ENCODE measurements around the gene CELSR1. TPM values are rescaled to one million over a fixed set of nuclear protein-coding genes. Genes with fewer than 3 reads are reported as not detected.
A peak's percentile ranks its signal among the peaks of the same experiment; 100 is the strongest.

CELSR1 gene
- total RNA-seq, 1 donor from 2014 or later: 32.9 TPM

DNA sequence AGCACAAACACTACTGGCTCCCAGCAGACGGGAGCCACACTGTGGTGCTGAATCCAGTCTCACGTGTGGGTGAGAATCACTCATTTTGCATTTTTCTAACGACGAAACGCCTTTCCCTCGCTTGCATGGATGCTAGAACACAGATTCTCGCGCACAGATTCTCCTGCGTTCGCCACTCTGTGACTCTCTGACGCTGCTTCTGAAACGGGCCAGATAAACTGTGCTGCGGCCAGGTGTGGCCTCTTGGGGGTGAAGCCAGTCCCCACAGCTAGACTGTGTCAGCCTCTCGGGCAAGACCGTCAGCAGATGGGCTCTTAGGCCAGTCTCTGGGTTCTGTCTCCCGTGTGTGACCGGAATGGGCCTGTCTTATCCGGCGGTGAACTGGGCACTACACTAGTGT lies 157.4 kb downstream of the CELSR1 start:
- H3K9me3 ChIP-seq: no peaks in the 10 kb centered on the region
- DNase-seq (ENCODE audit: extremely low spot score in 2 of 2): no peak
- H3K4me1 ChIP-seq: no peaks in the 10 kb centered on the region
- peaks cover 0 to 13% of the 10 kb centered on the region in 2 donors for H3K36me3 ChIP-seq
- intact Hi-C loops (cut with DNase I): no loop called here
- H3K27ac ChIP-seq: no peak overlapping the region
- no peaks in the 10 kb centered on the region for H3K27me3 ChIP-seq
- H3K4me3 ChIP-seq: no peak overlapping the region
- TF ChIP-seq POLR2AphosphoS5 (IDR thresholded peaks at IDR 0.05; ENCODE audit: insufficient read depth in 1 of 2, low read depth in 1 of 2) (no peak), POLR2A (IDR thresholded peaks at IDR 0.05) (no peak)
- TF ChIP-seq, protein P1, sequence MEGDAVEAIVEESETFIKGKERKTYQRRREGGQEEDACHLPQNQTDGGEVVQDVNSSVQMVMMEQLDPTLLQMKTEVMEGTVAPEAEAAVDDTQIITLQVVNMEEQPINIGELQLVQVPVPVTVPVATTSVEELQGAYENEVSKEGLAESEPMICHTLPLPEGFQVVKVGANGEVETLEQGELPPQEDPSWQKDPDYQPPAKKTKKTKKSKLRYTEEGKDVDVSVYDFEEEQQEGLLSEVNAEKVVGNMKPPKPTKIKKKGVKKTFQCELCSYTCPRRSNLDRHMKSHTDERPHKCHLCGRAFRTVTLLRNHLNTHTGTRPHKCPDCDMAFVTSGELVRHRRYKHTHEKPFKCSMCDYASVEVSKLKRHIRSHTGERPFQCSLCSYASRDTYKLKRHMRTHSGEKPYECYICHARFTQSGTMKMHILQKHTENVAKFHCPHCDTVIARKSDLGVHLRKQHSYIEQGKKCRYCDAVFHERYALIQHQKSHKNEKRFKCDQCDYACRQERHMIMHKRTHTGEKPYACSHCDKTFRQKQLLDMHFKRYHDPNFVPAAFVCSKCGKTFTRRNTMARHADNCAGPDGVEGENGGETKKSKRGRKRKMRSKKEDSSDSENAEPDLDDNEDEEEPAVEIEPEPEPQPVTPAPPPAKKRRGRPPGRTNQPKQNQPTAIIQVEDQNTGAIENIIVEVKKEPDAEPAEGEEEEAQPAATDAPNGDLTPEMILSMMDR (IDR thresholded peaks at IDR 0.05): no peak

DNA sequence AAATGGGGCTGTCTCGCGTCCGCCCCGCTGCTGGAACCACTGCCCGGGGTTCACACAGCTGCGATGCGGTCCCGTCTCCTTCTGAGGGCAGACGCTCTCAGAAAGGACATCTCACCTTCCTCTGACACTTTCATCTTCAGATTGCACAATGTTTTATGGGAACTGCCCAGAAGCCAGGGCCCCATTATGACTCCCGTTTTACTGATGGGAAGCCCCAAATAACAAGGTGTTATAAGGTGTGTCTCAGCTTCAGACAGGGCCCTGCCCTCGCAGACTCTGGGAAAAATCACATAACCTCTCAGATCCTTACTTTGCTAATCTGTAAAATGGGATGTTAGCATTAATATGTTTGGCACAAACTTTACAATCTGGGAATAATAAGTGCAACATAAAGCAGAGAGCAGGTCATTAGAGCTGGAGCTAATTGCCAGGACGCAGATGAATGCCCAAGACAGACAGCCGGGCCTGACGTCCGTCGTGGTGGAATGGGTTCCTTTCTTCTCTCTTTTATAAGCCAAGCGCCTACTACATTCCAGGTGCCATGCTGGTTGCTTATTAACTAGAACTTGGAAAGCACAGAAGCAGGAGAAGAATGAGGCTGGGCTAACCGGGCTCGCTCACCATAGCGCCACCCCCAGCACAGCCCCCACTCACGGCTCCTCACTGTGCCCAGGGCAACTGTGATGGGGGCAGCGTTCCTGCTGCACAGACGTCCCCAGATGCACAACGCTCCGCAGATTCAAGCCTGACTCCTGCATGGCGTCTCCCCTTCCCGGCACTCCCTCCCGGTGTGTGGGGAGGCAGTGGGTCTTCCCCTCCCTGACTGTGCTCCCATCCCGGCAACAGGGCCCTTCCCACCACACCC lies 158.1 kb downstream of the CELSR1 start:
- H3K4me3 ChIP-seq: no peak overlapping the region
- peaks cover 0 to 13% of the 10 kb centered on the region in 2 donors for H3K36me3 ChIP-seq
- TF ChIP-seq, protein P1 (IDR thresholded peaks at IDR 0.05): no peak
- TF ChIP-seq POLR2AphosphoS5 (IDR thresholded peaks at IDR 0.05; ENCODE audit: insufficient read depth in 1 of 2, low read depth in 1 of 2) (no peak), POLR2A (IDR thresholded peaks at IDR 0.05) (no peak)
- H3K4me1 ChIP-seq: peaks cover 6% of the 10 kb centered on the region
- no peak overlapping the region for H3K27ac ChIP-seq
- DNase-seq (ENCODE audit: extremely low spot score in 2 of 2): no peak
- intact Hi-C loops (cut with DNase I): no loop called here
- no peaks in the 10 kb centered on the region for H3K27me3 ChIP-seq
- H3K9me3 ChIP-seq: no peaks in the 10 kb centered on the region

DNA sequence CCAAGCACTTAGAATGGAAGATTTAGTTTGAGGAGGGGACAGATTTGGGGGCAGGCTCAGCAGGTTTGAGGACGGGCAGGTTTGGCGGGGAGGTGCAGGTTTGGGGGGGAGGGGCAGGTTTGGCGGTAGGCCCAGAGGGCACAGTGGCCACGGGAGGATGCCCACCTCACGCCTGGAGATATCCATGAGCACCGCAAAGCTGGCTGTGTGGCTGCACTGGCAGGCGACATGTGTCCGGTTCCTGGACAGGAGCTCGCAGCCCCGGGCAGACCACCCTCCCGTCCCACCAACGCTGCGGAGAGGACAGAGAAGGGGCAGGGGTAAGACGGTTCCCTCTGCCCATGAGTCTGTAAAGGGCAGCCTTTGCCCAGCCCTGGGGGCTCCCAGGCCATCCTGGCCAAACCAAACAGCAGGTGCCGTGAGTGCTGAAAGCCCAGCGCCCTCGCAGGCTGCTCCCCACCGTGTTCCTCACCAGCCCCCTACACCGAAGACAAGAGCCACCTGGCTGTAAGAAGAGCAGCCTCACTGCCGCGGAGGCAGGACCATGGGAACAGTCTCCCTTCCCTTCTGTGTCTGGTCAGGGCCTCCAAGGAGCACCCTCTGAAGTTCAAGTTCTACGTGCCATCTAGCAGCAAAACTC lies 158.9 kb downstream of the CELSR1 start:
- H3K4me3 ChIP-seq: no peak overlapping the region
- no peaks in the 10 kb centered on the region for H3K9me3 ChIP-seq
- intact Hi-C loops (cut with DNase I): no loop called here
- peaks cover 14% of the 10 kb centered on the region for H3K4me1 ChIP-seq
- DNase-seq (ENCODE audit: extremely low spot score in 2 of 2): no peak
- H3K36me3 ChIP-seq: peaks cover 0 to 13% of the 10 kb centered on the region in 2 donors
- no peak overlapping the region for H3K27ac ChIP-seq
- H3K27me3 ChIP-seq: no peaks in the 10 kb centered on the region
- TF ChIP-seq POLR2A (IDR thresholded peaks at IDR 0.05) (no peak), POLR2AphosphoS5 (IDR thresholded peaks at IDR 0.05; ENCODE audit: insufficient read depth in 1 of 2, low read depth in 1 of 2) (no peak)
- TF ChIP-seq, protein P1 (IDR thresholded peaks at IDR 0.05): no peak

DNA sequence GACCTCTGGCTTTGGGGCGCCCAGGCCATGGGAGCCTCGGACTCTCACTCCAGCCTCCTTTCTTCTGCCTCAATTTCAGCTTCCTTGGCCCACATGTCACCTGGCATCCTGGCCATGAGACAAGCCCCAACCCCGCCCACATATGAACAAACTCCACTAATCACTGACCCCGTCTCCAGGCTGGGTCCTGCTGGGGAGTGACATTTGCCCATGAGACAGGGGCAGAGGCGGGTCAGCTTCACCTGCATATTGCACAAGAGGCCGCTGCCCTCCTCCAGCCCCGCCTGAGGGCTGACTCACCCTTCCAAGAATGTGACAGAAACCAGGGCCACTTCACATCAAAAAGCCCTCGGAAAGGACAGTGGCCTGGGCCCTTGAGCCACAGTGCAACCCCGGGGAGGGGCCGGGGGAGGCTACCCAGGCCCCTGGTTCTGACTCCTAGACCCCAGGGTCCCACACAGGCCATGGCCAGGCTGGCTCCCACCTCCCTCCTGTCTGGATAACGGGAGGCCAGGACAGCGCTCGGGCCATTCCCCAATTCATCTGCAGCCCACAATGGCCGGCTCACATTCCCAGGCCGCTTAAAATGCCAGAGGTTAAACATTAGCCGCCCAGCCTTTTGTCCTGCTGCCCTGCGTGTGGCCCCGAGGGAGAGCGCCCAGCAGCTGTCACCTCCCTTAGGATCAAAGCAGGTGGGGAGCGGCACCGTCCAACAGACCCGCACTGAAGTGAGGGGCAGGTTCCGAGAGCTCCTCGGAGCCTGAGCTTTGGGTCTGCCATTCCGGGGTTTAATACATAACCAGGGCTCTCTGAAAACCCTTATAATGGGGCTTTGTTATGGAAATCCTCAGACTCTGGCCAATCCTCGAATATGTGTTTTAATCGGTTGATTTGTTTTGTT lies 159.6 kb downstream of the CELSR1 start:
- peaks cover 19% of the 10 kb centered on the region for H3K4me1 ChIP-seq
- TF ChIP-seq POLR2AphosphoS5 (IDR thresholded peaks at IDR 0.05; ENCODE audit: insufficient read depth in 1 of 2, low read depth in 1 of 2): no peak
- peaks cover 0 to 13% of the 10 kb centered on the region in 2 donors for H3K36me3 ChIP-seq
- H3K27ac ChIP-seq: peak overlapping the region; percentile 6
- intact Hi-C loops (cut with DNase I): no loop called here
- H3K27me3 ChIP-seq: no peaks in the 10 kb centered on the region
- H3K9me3 ChIP-seq: no peaks in the 10 kb centered on the region
- no peak for DNase-seq (ENCODE audit: extremely low spot score in 2 of 2)
- H3K4me3 ChIP-seq: no peak overlapping the region

DNA sequence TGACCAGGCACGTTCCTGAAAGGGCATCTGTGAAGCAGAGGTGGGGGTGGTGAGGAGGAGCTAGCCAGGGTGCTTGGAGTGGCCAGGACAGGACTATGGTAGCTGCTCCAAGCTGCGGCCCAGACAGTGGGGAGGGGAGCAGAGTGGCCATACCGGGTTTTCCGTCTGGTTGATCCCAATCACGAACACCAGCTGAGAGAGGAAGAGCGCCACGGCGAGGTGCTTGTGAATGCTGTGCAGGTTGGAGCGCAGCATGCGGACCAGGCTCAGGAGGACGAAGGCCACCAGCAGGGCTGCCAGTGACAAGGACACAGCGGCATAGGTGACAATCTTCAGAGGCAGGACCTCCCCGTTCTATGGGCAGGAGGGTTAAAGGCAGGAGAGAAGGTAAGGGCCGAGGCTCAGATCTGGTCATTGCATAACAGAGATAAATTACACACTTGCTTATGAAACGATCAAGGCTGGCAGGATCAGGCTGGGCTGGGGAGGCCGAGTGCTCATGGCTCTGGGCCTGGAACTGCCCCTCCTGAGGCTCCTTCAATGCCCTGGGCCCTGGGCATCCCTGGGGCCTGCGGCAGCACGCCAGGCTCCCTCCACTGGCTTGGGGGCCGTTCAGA lies 160.4 kb downstream of the CELSR1 start:
- H3K9me3 ChIP-seq: no peaks in the 10 kb centered on the region
- H3K4me1 ChIP-seq: peaks cover 19% of the 10 kb centered on the region
- peaks cover 0 to 13% of the 10 kb centered on the region in 2 donors for H3K36me3 ChIP-seq
- no peaks in the 10 kb centered on the region for H3K27me3 ChIP-seq
- DNase-seq (ENCODE audit: extremely low spot score in 2 of 2): no peak
- no peak overlapping the region for H3K4me3 ChIP-seq
- TF ChIP-seq POLR2AphosphoS5 (IDR thresholded peaks at IDR 0.05; ENCODE audit: insufficient read depth in 1 of 2, low read depth in 1 of 2) (no peak), POLR2A (IDR thresholded peaks at IDR 0.05) (no peak)
- TF ChIP-seq, protein P1 (IDR thresholded peaks at IDR 0.05): no peak
- peak overlapping the region; percentile 6 for H3K27ac ChIP-seq
- intact Hi-C loops (cut with DNase I): no loop called here

All from vagina (tissue), 2 donors.